GM19043 (cell line): Measurements from ENCODE around the gene KTI12.
A peak's percentile ranks its signal among the peaks of the same experiment; 100 is the strongest.
"Not testable (repeated sequence)": the region's sequence is repeated elsewhere in the genome, so short reads cannot be mapped to it uniquely, and the experiment has no call there.

Source experiments
- ATAC-seq: cut with Tn5 transposase; IDR thresholded peaks from one replicate; pipeline ENCODE4 v1.9.1; 2021; ENCODE audit warnings: low read depth; ENCODE audit not compliant: unreplicated experiment

Gene KTI12

GRCh38 chr1:52033190-52034049 lies at the start of gene KTI12:
TSS of gene KTI12 (minus strand) at chr1:52033810. CDS start at chr1:52033761, 49 bp downstream.
- peak; percentile 88 for ATAC-seq

GRCh38 chr1:52080014-52080415 lies 46.4 kb upstream of the KTI12 start:
- no peak for ATAC-seq

- not testable (repeated sequence) for ATAC-seq
These were observed 43.7 kb upstream of the KTI12 start for GRCh38 chr1:52077277-52077676.

- no peak for ATAC-seq
These were observed 38.7 kb upstream of the KTI12 start for GRCh38 chr1:52072291-52072690.

GRCh38 chr1:52070704-52071103 lies 37.1 kb upstream of the KTI12 start:
- ATAC-seq, result no peak

- no peak for ATAC-seq
These were observed 29.6 kb upstream of the KTI12 start for GRCh38 chr1:52063192-52063591.

- no peak for ATAC-seq
These were observed 27.2 kb upstream of the KTI12 start for GRCh38 chr1:52060822-52061221.

GRCh38 chr1:52059888-52060287 lies 26.3 kb upstream of the KTI12 start:
- ATAC-seq, result no peak

- no peak for ATAC-seq
These were observed 25.7 kb upstream of the KTI12 start for GRCh38 chr1:52059321-52059720.

GRCh38 chr1:52057876-52058415 lies 24.3 kb upstream of the KTI12 start:
- ATAC-seq, result no peak

GRCh38 chr1:52057255-52057654 lies 23.6 kb upstream of the KTI12 start:
- ATAC-seq, result no peak

- ATAC-seq, result peak; percentile 37
These were observed 23.3 kb upstream of the KTI12 start for GRCh38 chr1:52056937-52057231.

- peak; percentile 72 for ATAC-seq
These were observed 22.7 kb upstream of the KTI12 start, which contains the start of gene BTF3L4 for GRCh38 chr1:52056163-52056936. TSS of gene BTF3L4 (plus strand) at chr1:52056295. CDS start at chr1:52059848, 3,553 bp downstream.

- no peak for ATAC-seq
These were observed 22.2 kb upstream of the KTI12 start for GRCh38 chr1:52055866-52056162.

- ATAC-seq, result peak; percentile 47
These were observed 21.7 kb upstream of the KTI12 start, which contains the start of gene TXNDC12 for GRCh38 chr1:52055066-52055865. TSS of gene TXNDC12 (minus strand) at chr1:52055191. CDS start at chr1:52055096, 95 bp downstream.

GRCh38 chr1:52054496-52055065 lies 21.0 kb upstream of the KTI12 start:
- ATAC-seq, result no peak

GRCh38 chr1:52053862-52054261 lies 20.3 kb upstream of the KTI12 start:
- ATAC-seq, result no peak

- ATAC-seq, result not testable (repeated sequence)
These were observed 15.7 kb upstream of the KTI12 start for GRCh38 chr1:52049337-52049736.

GRCh38 chr1:52045666-52046195 lies 12.1 kb upstream of the KTI12 start:
- not testable (repeated sequence) for ATAC-seq

GRCh38 chr1:52045236-52045635 lies 11.6 kb upstream of the KTI12 start:
- no peak for ATAC-seq
